Thoracic aorta (tissue), 2 donors: ENCODE data around the gene TRHDE. TPM values are rescaled to one million over a fixed set of nuclear protein-coding genes. Genes with fewer than 3 reads are reported as not detected.
"Not testable (repeated sequence)": the region's sequence is repeated elsewhere in the genome, so short reads cannot be mapped to it uniquely, and the experiment has no call there.

Experiments used
- ATAC-seq: fragments of 150-250 bp; one replicate; pipeline ENCODE4 v1.8.0; 2017; ENCODE audit warnings: low read depth; ENCODE audit not compliant: insufficient number of reproducible peaks, low FRiP score
- DNase-seq: peaks from one replicate; pipeline ENCODE4 v3.0.0-alpha.2; 2020; ENCODE audit warnings: low spot score
- H3K27ac ChIP-seq, 2 donors: fragments of 200-600 bp; sonication (generic); 1 replicate in 1 of 2; 2 replicates in 1 of 2; pipeline ENCODE4 v1.5.1; 2016; ENCODE audit warnings: mild to moderate bottlenecking in 2 of 2, moderate library complexity in 2 of 2
- H3K27me3 ChIP-seq: fragments of 200-600 bp; sonication (generic); replicated peaks from 2 replicates; pipeline ENCODE4 v1.6.0; 2016; ENCODE audit warnings: mild to moderate bottlenecking; ENCODE audit not compliant: insufficient read depth
- H3K36me3 ChIP-seq: fragments of 200-600 bp; sonication (generic); one replicate; pipeline ENCODE4 v1.5.1; 2016
- H3K4me1 ChIP-seq, 2 donors: fragments of 200-600 bp; sonication (generic); 1 replicate in 1 of 2; 2 replicates in 1 of 2; pipeline versions ENCODE4 v1.5.1 to v1.6.0; 2016; ENCODE audit warnings: low read depth in 2 of 2, mild to moderate bottlenecking in 1 of 2; ENCODE audit not compliant: control insufficient read depth in 1 of 2
- H3K4me3 ChIP-seq: fragments of 200-600 bp; sonication (generic); 2 replicates; pipeline ENCODE4 v1.5.1; 2016; ENCODE audit warnings: mild to moderate bottlenecking
- H3K9me3 ChIP-seq: fragments of 200-600 bp; sonication (generic); 2 replicates; pipeline ENCODE4 v1.5.1; 2016
- CTCF ChIP-seq: fragments of 200-600 bp; sonication (generic); IDR thresholded peaks from one replicate; pipeline ENCODE4 v1.5.1; 2019; ENCODE audit warnings: antibody characterized with exemption
- total RNA-seq, 2 donors: library from RNA; depleted of rRNA; stranded (reverse); fragments of >200 nt; gene quantifications; one replicate each; pipeline versions ENCODE4 v1.1.0 to v1.2.3, GENCODE V29; 2016

Gene TRHDE
- total RNA-seq, 2 donors from 2014 or later = 3.5 to 3.7 TPM

GRCh38 chr12:72681028-72681427 lies 408.9 kb downstream of the TRHDE start:
- H3K4me1 ChIP-seq = no peaks in the 10 kb centered on the region
- H3K36me3 ChIP-seq = no peaks in the 10 kb centered on the region
- H3K27me3 ChIP-seq = no peaks in the 10 kb centered on the region
- no peaks in the 10 kb centered on the region for H3K9me3 ChIP-seq
- ATAC-seq (no peak), DNase-seq (no peak)
- no peak for TF ChIP-seq CTCF
- no peak overlapping the region for H3K4me3 ChIP-seq
- H3K27ac ChIP-seq = no peak overlapping the region

GRCh38 chr12:72684491-72684890 lies 412.3 kb downstream of the TRHDE start:
- Histone ChIP-seq H3K4me1 (no peaks in the 10 kb centered on the region), H3K27me3 (no peaks in the 10 kb centered on the region), H3K36me3 (no peaks in the 10 kb centered on the region), H3K4me3 (no peak overlapping the region), H3K9me3 (no peaks in the 10 kb centered on the region), H3K27ac (no peak overlapping the region)
- no peak for TF ChIP-seq CTCF
- no peak for DNase-seq
- ATAC-seq = no peak

DNA sequence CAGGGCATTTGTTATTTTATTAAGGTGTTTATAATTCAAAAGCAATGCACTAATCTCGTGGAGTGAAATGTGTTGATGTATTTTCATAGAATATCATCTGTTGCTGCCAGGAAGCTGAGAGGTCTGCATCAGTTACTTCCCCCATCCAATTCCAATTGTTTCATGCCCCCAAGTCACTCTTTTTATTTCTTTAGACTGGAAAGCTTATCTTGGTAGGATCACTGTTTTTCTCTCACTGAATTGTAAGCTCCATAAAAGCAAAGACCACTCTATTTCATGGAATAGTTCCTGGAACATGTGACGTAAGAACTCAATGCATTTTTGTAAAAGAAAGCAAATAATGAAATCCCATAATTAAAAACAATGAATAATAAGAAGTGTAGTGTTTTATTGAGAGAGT lies 420.2 kb downstream of the TRHDE start:
- DNase-seq (no peak), ATAC-seq (no peak)
- Histone ChIP-seq H3K4me1 (no peaks in the 10 kb centered on the region), H3K27me3 (no peaks in the 10 kb centered on the region), H3K36me3 (no peaks in the 10 kb centered on the region), H3K4me3 (no peak overlapping the region), H3K9me3 (no peaks in the 10 kb centered on the region), H3K27ac (no peak overlapping the region)
- TF ChIP-seq CTCF = no peak

- no peak overlapping the region for H3K27ac ChIP-seq
- H3K4me1 ChIP-seq = no peaks in the 10 kb centered on the region
- DNase-seq = no peak
- no peaks in the 10 kb centered on the region for H3K27me3 ChIP-seq
- H3K9me3 ChIP-seq = no peaks in the 10 kb centered on the region
- H3K36me3 ChIP-seq = no peaks in the 10 kb centered on the region
- no peak for TF ChIP-seq CTCF
- no peak for ATAC-seq
- H3K4me3 ChIP-seq = no peak overlapping the region
Observed at GRCh38 chr12:72694193-72694592, 422.0 kb downstream of the TRHDE start.

GRCh38 chr12:72699362-72699761 lies 427.2 kb downstream of the TRHDE start:
- Histone ChIP-seq H3K9me3 (peaks cover 8% of the 10 kb centered on the region), H3K27ac (no peak overlapping the region), H3K4me3 (no peak overlapping the region), H3K36me3 (no peaks in the 10 kb centered on the region), H3K4me1 (no peaks in the 10 kb centered on the region), H3K27me3 (no peaks in the 10 kb centered on the region)
- no peak for DNase-seq
- ATAC-seq = no peak
- TF ChIP-seq CTCF = no peak

DNA sequence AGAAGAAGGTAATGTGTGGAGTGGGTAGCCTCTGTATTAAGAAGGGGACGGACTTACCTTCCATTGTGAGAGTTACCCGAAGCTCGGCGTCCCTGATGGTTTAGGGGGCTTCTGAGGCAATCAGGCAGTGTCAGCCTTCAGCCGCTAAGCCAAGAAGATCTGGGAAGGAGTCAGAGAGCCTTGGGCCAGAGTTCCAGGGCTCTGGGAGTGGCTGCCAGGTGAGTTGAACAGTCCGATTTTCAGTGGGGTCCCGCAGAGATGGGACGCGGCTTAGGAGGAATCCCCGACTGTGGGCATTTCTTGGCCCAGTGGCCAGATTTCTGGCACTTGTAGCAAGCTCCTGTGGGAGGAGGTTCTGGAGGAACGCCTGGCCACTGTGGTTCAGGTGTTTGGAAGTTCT lies 439.9 kb downstream of the TRHDE start:
- ATAC-seq, H3K36me3 ChIP-seq, H3K27ac ChIP-seq, H3K9me3 ChIP-seq, H3K4me3 ChIP-seq, DNase-seq, H3K27me3 ChIP-seq, H3K4me1 ChIP-seq: not testable (repeated sequence)
